Right cardiac atrium (tissue), 5 donors: Measurements from ENCODE around the gene HAUS8. TPM values are rescaled to one million over a fixed set of nuclear protein-coding genes. Genes with fewer than 3 reads are reported as not detected.
"Not testable (repeated sequence)": the region's sequence is repeated elsewhere in the genome, so short reads cannot be mapped to it uniquely, and the experiment has no call there.

Experiments used
- ATAC-seq, 2 donors: fragments of 200-7000 bp; cut with Tn5 transposase; one replicate each; pipeline versions ENCODE4 v1.8.0 to v1.9.1; 2020; ENCODE audit warnings: moderate library complexity in 2 of 2, mild to moderate bottlenecking in 1 of 2
- DNase-seq, 3 donors: peaks; one replicate each; pipeline ENCODE4 v3.0.0-alpha.2; 2020
- H3K27ac ChIP-seq: one replicate; pipeline ENCODE4 v1.5.1; 2013; ENCODE audit warnings: mild to moderate bottlenecking, low read length, control low read depth, moderate library complexity
- H3K27me3 ChIP-seq: one replicate; pipeline ENCODE4 v1.6.1; 2013; ENCODE audit not compliant: control insufficient read depth, insufficient read depth
- H3K4me1 ChIP-seq: one replicate; pipeline ENCODE4 v1.6.1; 2013; ENCODE audit warnings: low read length; ENCODE audit not compliant: control insufficient read depth, insufficient read depth
- H3K4me3 ChIP-seq: one replicate; pipeline ENCODE4 v1.5.1; 2013; ENCODE audit warnings: low read length, control low read depth
- H3K9me3 ChIP-seq: one replicate; pipeline ENCODE4 v1.6.1; 2013; ENCODE audit warnings: low read length; ENCODE audit not compliant: control insufficient read depth
- WGBS: extraction: QIAGEN DNeasy Blood & Tissue Kit; methylation state at CpG from one replicate; pipeline ENCODE4 v1.1.7; 2013; 5-methylcytosine and 5-hydroxymethylcytosine counted together
- intact Hi-C, 4 donors: fragments of 100-400 bp; cut with DNase I; formaldehyde crosslinking; loops; one replicate each; pipeline versions ENCODE4 v1.11.0 to v1.14.0; 2022 to 2023
- polyA plus RNA-seq: library from polyadenylated mRNA; stranded (reverse); fragments of 200-250 nt; gene quantifications from one replicate; pipeline ENCODE4 v1.2.3, GENCODE V29; 2013
- total RNA-seq, 4 donors: library from RNA; stranded (reverse); fragmentation: NEBNext Ultra II Directional; extraction: Animal tissue kit (Norgen Biotek cat#: 25700); gene quantifications; one replicate each; pipeline ENCODE4 v1.2.1, GENCODE V29; 2021
- donor health status: healthy with polysubstance abuse.
- donor health status: DM: no; HTN: yes; CAD: no.
- donor health status: DM: no; HTN: no; CAD: no.
- donor health status: DM: no; HTN: yes; CAD: no; lungs with severe emphysema.
- donor health status: DM: yes; HTN: yes; CAD: no.

The HAUS8 gene
- total and polyA plus RNA-seq, 5 donors = 3.3 to 6.1 (median 5.1) TPM

GRCh38 chr19:17098326-17098725 lies 23.1 kb upstream of the HAUS8 start:
- Histone ChIP-seq H3K4me3 (no peak overlapping the region), H3K4me1 (peaks cover 2% of the 10 kb centered on the region), H3K27ac (no peak overlapping the region), H3K27me3 (no peaks in the 10 kb centered on the region), H3K9me3 (no peaks in the 10 kb centered on the region)
- ATAC-seq (no peak), DNase-seq (no peak)
- intact Hi-C loops = loop anchor here in 1 of 4 donors (5.0 kb wide), 1 partner anchor 34 kb away; no protein-coding TSS in a partner anchor
- WGBS = 83% methylated on average over 9 of the region's 9 CpGs

DNA sequence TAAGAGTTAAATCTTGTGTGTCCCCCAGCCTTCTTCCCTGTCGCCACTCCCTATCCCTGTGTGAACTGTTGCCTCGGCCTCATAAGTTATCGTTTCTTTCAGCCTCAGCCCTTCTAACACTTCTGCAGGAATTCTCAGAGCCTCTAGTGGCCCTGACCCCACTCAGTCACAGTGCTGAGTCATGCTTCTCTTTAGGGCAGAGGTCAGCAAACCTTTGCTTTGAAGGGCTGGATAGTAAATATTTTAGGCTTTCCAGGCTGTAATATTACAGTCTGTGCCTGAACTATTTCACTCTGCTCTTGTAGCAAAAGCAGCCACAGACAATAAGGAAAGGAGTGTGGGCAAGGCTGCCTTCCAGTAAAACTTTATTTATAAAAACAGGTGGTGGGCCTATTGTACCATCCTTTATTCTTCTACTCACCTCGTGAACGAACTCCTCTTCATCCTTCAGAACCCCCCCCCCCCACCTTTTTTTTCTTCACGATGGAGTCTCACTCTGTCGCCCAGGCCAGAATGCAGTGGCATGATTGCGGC lies 22.4 kb upstream of the HAUS8 start:
- peak; percentile 47 to 62 for ATAC-seq
- no peak overlapping the region for H3K4me3 ChIP-seq
- H3K27me3 ChIP-seq = no peaks in the 10 kb centered on the region
- 70% methylated on average over 8 of the region's 8 CpGs for WGBS
- H3K27ac ChIP-seq = peak overlapping the region; percentile 48
- H3K4me1 ChIP-seq = peaks cover 2% of the 10 kb centered on the region
- no peak for DNase-seq
- no peaks in the 10 kb centered on the region for H3K9me3 ChIP-seq
- intact Hi-C loops = loop anchor here in 1 of 4 donors (5.0 kb wide), 1 partner anchor 35 kb away; no protein-coding TSS in a partner anchor

DNA sequence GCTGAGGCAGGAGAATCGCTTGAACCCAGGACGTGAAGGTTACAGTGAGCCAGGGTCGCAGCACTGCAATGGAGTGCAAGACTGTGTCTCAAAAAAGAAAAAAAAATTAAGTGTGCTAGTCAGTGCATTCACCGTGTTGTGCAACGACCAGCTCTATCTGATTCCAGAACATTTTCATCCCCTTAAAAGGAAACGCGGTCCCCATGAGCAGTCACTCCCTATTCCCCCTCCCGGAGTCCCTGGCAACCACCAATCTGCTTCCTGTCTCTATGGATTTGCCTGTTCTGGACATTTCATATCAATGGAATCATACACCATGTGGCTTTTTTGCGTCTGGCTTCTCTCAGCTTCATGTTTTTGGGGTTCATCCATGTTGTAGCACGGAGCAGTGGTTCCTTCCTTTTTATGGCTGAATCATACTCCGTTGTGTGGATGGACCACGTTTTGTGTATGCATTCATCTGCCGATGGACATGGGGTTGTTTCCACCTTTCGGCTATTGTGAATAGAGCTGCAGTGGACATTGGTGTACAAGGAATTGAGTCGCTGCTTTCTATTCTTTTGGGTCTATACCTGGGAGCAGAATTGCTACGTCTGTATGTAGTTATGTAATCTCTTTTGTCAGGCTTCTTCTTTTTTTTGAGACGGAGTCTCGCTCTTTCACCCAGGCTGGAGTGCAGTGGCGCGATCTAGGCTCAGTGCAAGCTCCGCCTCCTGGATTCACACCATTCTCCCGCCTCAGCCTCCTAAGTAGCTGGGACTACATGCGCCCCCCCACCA lies 20.1 kb upstream of the HAUS8 start:
- DNase-seq (peak; percentile 80 to 86 (median 85)), ATAC-seq (peak; percentile 90 to 91)
- H3K27me3 ChIP-seq = no peaks in the 10 kb centered on the region
- H3K9me3 ChIP-seq = no peaks in the 10 kb centered on the region
- H3K4me1 ChIP-seq = peaks cover 2% of the 10 kb centered on the region
- intact Hi-C loops = loop anchor here in 1 of 4 donors (5.0 kb wide), 1 partner anchor 37 kb away; no protein-coding TSS in a partner anchor
- 69% methylated on average over 23 of the region's 23 CpGs for WGBS
- peak overlapping the region; percentile 80 for H3K27ac ChIP-seq
- no peak overlapping the region for H3K4me3 ChIP-seq

- not testable (repeated sequence) for ATAC-seq, H3K27me3 ChIP-seq, H3K4me3 ChIP-seq, H3K9me3 ChIP-seq, H3K4me1 ChIP-seq, DNase-seq
- intact Hi-C loops = loop anchor here in 1 of 4 donors (5.0 kb wide), 1 partner anchor 38 kb away; no protein-coding TSS in a partner anchor
- 80% methylated on average over 3 of the region's 3 CpGs for WGBS
- H3K27ac ChIP-seq = peak overlapping the region; percentile 80
These were observed 19.4 kb upstream of the HAUS8 start for GRCh38 chr19:17094694-17095093.

- Histone ChIP-seq H3K4me3 (no peak overlapping the region), H3K9me3 (no peaks in the 10 kb centered on the region), H3K27me3 (no peaks in the 10 kb centered on the region), H3K27ac (no peak overlapping the region), H3K4me1 (no peaks in the 10 kb centered on the region)
- intact Hi-C loops = no loop called here
- WGBS = 85% methylated on average over 2 of the region's 2 CpGs
- no peak for DNase-seq
- no peak for ATAC-seq
These were observed 17.4 kb upstream of the HAUS8 start for GRCh38 chr19:17092696-17093095.

GRCh38 chr19:17091758-17092333 lies 16.6 kb upstream of the HAUS8 start:
- Histone ChIP-seq H3K27me3 (no peaks in the 10 kb centered on the region), H3K4me1 (no peaks in the 10 kb centered on the region), H3K9me3 (no peaks in the 10 kb centered on the region), H3K27ac (no peak overlapping the region), H3K4me3 (no peak overlapping the region)
- WGBS = 65% methylated on average over 15 of the region's 15 CpGs
- ATAC-seq (peak; percentile 20 to 31), DNase-seq (peak; percentile 54 to 83 (median 76))
- intact Hi-C loops = no loop called here

DNA sequence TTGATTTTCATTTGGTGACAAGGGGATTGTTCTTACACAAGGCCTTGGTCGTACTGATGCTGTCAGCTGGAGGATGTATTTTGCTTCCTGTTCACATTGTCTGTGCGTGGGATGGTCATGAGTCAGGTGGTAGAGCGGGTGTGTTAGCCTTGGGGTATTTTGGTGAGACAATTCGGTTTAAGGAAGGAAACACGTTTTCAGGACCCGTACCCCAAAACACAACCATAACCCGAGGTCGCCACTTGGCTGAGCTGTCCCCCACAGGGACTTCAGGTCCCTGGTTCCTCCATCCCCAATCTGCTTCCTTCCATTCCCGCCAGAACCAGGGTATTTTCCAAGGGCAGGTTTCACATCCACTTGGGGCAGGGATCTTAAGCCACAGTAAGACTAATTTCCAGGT lies 15.3 kb upstream of the HAUS8 start:
- 66% methylated on average over 9 of the region's 9 CpGs for whole genome bisulfite sequencing
- Histone ChIP-seq H3K9me3 (no peaks in the 10 kb centered on the region), H3K4me1 (no peaks in the 10 kb centered on the region), H3K27me3 (no peaks in the 10 kb centered on the region), H3K4me3 (no peak overlapping the region), H3K27ac (no peak overlapping the region)
- intact Hi-C loops = no loop called here
- no peak for ATAC-seq
- no peak for DNase-seq

GRCh38 chr19:17088552-17088951 lies 13.3 kb upstream of the HAUS8 start:
- WGBS = 86% methylated on average over 5 of the region's 5 CpGs
- intact Hi-C loops = no loop called here
- H3K9me3 ChIP-seq = no peaks in the 10 kb centered on the region
- no peak for ATAC-seq
- H3K4me1 ChIP-seq = no peaks in the 10 kb centered on the region
- H3K27me3 ChIP-seq = no peaks in the 10 kb centered on the region
- H3K4me3 ChIP-seq = no peak overlapping the region
- peak in 1 of 3 donors; percentile 14 for DNase-seq
- no peak overlapping the region for H3K27ac ChIP-seq

DNA sequence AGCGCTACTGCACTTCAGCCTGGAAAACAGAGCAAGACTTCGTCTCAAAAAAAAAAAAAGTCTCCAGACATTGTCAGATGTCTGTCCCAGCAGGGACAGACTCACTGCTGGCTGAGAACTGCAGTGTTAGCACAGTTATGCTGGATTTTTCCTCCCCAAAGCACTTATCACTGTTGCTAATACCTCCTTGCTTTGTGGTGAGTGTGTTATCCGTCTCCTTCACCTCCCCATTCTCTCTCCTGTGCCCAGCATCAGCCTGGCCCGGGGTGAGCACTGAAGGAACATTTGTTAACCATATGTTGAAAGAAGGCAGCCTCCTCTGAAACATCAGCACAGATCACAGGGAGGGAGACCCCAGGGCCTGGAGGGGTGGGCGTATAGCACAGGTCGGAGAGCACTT lies 11.6 kb upstream of the HAUS8 start:
- Histone ChIP-seq H3K27me3 (no peaks in the 10 kb centered on the region), H3K4me1 (no peaks in the 10 kb centered on the region), H3K27ac (no peak overlapping the region), H3K9me3 (no peaks in the 10 kb centered on the region), H3K4me3 (no peak overlapping the region)
- 83% methylated on average over 6 of the region's 6 CpGs for WGBS
- intact Hi-C loops = no loop called here
- no peak for ATAC-seq
- peak in 2 of 3 donors; percentile 33 to 49 for DNase-seq

- H3K27me3 ChIP-seq = no peaks in the 10 kb centered on the region
- no peaks in the 10 kb centered on the region for H3K4me1 ChIP-seq
- peak in 1 of 2 donors; percentile 5 for ATAC-seq
- no peak overlapping the region for H3K4me3 ChIP-seq
- intact Hi-C loops = no loop called here
- DNase-seq = peak in 2 of 3 donors; percentile 54 to 59
- 80% methylated on average over 14 of the region's 14 CpGs for WGBS
- H3K27ac ChIP-seq = no peak overlapping the region
- no peaks in the 10 kb centered on the region for H3K9me3 ChIP-seq
These were observed 10.9 kb upstream of the HAUS8 start for GRCh38 chr19:17086120-17086519.
